ENCODE measurements around the gene GATA5. TPM values are rescaled to one million over a fixed set of nuclear protein-coding genes. Genes with fewer than 3 reads are reported as not detected.

Gene GATA5
- total RNA-seq, 2 donors from 2014 or later, result not detected

DNA sequence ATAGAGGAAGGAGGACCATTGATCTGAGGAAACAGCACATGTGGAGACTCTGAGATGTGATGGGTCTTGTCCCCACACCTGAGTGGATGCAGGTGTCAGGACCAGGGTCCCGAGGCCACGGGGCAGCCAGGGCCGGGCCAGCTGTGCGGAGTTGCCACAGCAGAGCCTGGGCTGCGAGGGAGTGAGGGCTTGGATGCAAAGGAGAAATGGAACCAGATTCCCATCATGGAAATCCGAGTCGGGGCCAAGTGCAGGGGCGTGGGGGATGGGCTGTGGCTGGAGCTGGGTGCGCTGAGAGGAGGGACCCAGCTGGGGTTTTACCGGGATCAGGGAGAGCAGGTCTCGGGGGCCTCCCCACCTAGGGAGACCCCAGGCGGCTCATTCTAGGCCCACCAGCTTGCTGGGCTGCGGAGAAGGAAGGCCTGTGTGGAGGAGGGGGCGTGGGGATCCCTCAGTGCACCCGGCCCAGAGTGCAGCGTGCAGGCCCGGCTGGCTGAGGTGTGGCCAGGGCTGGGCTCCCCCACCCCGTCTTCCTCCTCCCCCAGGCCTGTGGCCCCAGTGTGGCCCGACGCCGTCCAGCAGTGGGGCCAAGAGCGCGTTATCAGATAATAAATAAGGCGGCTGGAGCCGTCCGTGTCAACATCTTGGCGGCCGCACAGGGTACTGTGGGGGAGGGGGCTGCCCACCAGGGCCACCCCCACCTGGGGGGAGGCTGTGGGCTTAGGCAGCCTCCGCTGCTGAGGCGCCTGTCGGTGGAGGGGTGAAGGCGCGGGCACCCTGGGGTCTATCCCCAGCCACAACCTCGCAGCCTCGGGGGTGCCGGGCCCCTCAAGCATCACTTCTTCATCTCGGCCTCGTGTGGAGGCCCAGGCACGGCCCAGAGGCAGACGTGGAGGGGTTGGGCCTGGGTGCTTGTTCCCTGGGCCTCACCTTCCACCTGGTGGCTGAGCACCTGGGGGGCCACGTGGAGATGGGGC lies 17.2 kb downstream of the GATA5 start:
- no peak overlapping the region for H3K27ac Mint-ChIP-seq
- H3K4me1 Mint-ChIP-seq, result peaks cover 2% of the 10 kb centered on the region
- H3K27me3 Mint-ChIP-seq, result peaks cover 22% of the 10 kb centered on the region
- no peaks in the 10 kb centered on the region for H3K9me3 ChIP-seq (ENCODE audit: control insufficient read depth, low read length, poor library complexity, severe bottlenecking)
- no peak for ATAC-seq
- DNase-seq, result no peak
- no peaks in the 10 kb centered on the region for H3K36me3 Mint-ChIP-seq (ENCODE audit: low read depth)
- no peak overlapping the region for H3K4me3 Mint-ChIP-seq

- Mint-ChIP-seq H3K27ac (no peak overlapping the region), H3K4me3 (no peak overlapping the region), H3K4me1 (peaks cover 2% of the 10 kb centered on the region), H3K27me3 (peaks cover 25% of the 10 kb centered on the region), H3K36me3 (ENCODE audit: low read depth) (no peaks in the 10 kb centered on the region)
- H3K9me3 ChIP-seq (ENCODE audit: control insufficient read depth, low read length, poor library complexity, severe bottlenecking), result no peaks in the 10 kb centered on the region
- ATAC-seq (no peak), DNase-seq (no peak)
Observed at GRCh38 chr20:62457831-62458230, 18.0 kb downstream of the GATA5 start.

GRCh38 chr20:62457098-62457497 lies 18.7 kb downstream of the GATA5 start:
- no peaks in the 10 kb centered on the region for H3K9me3 ChIP-seq (ENCODE audit: control insufficient read depth, low read length, poor library complexity, severe bottlenecking)
- DNase-seq (no peak), ATAC-seq (no peak)
- Mint-ChIP-seq H3K27ac (no peak overlapping the region), H3K4me3 (no peak overlapping the region), H3K4me1 (peaks cover 2% of the 10 kb centered on the region), H3K27me3 (peaks cover 25% of the 10 kb centered on the region), H3K36me3 (ENCODE audit: low read depth) (no peaks in the 10 kb centered on the region)

- H3K4me3 Mint-ChIP-seq, result no peak overlapping the region
- no peak overlapping the region for H3K27ac Mint-ChIP-seq
- peaks cover 25% of the 10 kb centered on the region for H3K27me3 Mint-ChIP-seq
- peaks cover 2% of the 10 kb centered on the region for H3K4me1 Mint-ChIP-seq
- no peaks in the 10 kb centered on the region for H3K9me3 ChIP-seq (ENCODE audit: control insufficient read depth, low read length, poor library complexity, severe bottlenecking)
- no peak for DNase-seq
- no peaks in the 10 kb centered on the region for H3K36me3 Mint-ChIP-seq (ENCODE audit: low read depth)
- no peak for ATAC-seq
Observed at GRCh38 chr20:62455929-62456328, 19.9 kb downstream of the GATA5 start.

- DNase-seq (no peak), ATAC-seq (no peak)
- H3K27me3 Mint-ChIP-seq, result peaks cover 27% of the 10 kb centered on the region
- H3K27ac Mint-ChIP-seq, result no peak overlapping the region
- no peak overlapping the region for H3K4me3 Mint-ChIP-seq
- no peaks in the 10 kb centered on the region for H3K36me3 Mint-ChIP-seq (ENCODE audit: low read depth)
- no peaks in the 10 kb centered on the region for H3K9me3 ChIP-seq (ENCODE audit: control insufficient read depth, low read length, poor library complexity, severe bottlenecking)
- H3K4me1 Mint-ChIP-seq, result peaks cover 2% of the 10 kb centered on the region
Observed at GRCh38 chr20:62454904-62455636, 20.7 kb downstream of the GATA5 start.

DNA sequence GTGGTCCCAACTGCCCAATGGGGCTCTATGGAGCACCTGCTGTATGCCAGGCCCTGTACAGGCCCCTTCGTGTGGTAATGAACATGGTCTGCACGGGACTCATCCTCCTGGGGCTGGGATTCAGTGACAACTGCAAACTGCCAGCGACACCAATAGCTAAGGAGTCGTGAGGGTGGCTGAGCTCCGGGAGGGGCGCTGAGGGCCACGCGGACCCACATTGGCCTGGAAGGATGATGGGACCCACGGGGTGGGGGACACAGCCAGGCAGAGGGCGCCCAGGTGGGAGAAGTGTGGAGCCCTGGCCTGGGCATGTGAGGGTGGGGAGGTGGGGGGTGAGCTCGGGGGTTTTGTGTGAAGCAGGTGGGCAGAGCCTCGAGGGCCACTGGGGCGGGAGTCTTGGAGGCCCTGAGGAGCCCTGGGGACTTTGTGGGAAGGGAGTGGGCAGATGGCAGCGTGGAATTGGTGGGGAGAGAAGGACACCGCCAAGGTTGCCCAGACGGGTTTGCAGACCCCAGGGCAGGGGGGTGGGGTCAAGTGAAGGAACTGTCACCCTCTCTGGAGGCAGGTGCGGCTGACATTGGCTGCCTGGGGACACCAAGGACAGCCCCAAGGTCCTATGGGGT lies 22.5 kb downstream of the GATA5 start:
- ATAC-seq (no peak), DNase-seq (no peak)
- no peaks in the 10 kb centered on the region for H3K9me3 ChIP-seq (ENCODE audit: control insufficient read depth, low read length, poor library complexity, severe bottlenecking)
- Mint-ChIP-seq H3K27ac (no peak overlapping the region), H3K4me1 (peaks cover 2% of the 10 kb centered on the region), H3K4me3 (no peak overlapping the region), H3K27me3 (peaks cover 41% of the 10 kb centered on the region), H3K36me3 (ENCODE audit: low read depth) (no peaks in the 10 kb centered on the region)

- ATAC-seq (no peak), DNase-seq (no peak)
- peaks cover 2% of the 10 kb centered on the region for H3K4me1 Mint-ChIP-seq
- H3K27me3 Mint-ChIP-seq, result peaks cover 41% of the 10 kb centered on the region
- H3K4me3 Mint-ChIP-seq, result no peak overlapping the region
- H3K36me3 Mint-ChIP-seq (ENCODE audit: low read depth), result no peaks in the 10 kb centered on the region
- no peak overlapping the region for H3K27ac Mint-ChIP-seq
- H3K9me3 ChIP-seq (ENCODE audit: control insufficient read depth, low read length, poor library complexity, severe bottlenecking), result no peaks in the 10 kb centered on the region
Observed at GRCh38 chr20:62452475-62453095, 23.2 kb downstream of the GATA5 start.

DNA sequence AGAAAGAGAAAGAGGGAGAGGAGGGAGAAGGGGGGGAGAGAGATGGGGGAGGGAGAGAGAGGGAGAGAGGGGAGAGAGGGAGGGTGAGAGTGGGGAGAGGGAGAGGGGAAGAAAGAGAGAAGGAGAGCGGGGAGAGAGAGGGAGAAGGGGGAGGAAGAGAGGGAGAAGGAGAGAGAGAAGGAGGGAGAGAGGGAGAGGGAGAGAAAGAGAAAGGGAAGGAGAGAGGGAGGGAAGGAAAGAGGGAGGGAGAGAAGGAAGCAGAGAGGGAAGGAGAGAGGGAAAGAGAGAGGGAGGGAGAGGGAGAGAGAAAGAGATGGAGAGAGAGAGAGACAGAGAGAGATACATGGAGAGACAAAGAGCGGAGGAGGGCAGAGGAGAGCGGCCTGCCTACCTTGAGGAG lies 23.8 kb downstream of the GATA5 start:
- peaks cover 43% of the 10 kb centered on the region for H3K27me3 Mint-ChIP-seq
- no peak for DNase-seq
- no peak overlapping the region for H3K4me3 Mint-ChIP-seq
- no peaks in the 10 kb centered on the region for H3K36me3 Mint-ChIP-seq (ENCODE audit: low read depth)
- H3K27ac Mint-ChIP-seq, result no peak overlapping the region
- H3K4me1 Mint-ChIP-seq, result peaks cover 2% of the 10 kb centered on the region
- H3K9me3 ChIP-seq (ENCODE audit: control insufficient read depth, low read length, poor library complexity, severe bottlenecking), result no peaks in the 10 kb centered on the region
- no peak for ATAC-seq

DNA sequence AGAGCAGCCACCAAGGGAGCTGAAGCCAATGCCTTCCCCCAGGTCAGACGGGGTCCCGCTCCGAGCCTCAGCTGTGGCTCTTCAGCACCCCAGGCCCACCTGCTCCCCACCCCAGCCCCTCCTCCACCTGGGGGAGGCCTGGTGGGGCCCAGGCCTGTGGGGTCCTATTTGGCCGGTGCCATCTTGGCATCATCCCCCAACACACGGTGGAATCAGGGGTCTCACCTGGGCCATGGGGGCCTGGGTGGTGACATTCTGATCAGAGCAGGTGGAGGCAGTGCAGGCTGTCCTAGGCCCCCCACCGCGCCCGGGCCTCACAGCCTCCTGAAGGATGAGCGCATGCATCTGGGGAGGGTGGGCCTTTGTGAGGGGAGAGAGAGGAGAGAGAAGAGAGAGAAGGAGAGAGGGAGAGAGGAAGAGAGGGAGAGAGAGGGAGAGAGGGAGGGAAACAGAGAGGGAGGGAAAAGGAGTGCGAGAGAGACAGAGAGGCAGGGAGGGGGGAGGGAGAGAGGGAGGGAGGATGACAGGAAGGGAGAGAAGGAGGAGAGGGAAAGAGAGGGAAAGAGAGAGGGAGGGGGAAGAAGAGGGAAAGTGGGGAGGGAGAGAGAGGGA lies 24.5 kb downstream of the GATA5 start:
- Mint-ChIP-seq H3K36me3 (ENCODE audit: low read depth) (no peaks in the 10 kb centered on the region), H3K27me3 (peaks cover 43% of the 10 kb centered on the region), H3K4me3 (no peak overlapping the region), H3K27ac (no peak overlapping the region), H3K4me1 (peaks cover 2% of the 10 kb centered on the region)
- ATAC-seq (no peak), DNase-seq (no peak)
- no peaks in the 10 kb centered on the region for H3K9me3 ChIP-seq (ENCODE audit: control insufficient read depth, low read length, poor library complexity, severe bottlenecking)

DNA sequence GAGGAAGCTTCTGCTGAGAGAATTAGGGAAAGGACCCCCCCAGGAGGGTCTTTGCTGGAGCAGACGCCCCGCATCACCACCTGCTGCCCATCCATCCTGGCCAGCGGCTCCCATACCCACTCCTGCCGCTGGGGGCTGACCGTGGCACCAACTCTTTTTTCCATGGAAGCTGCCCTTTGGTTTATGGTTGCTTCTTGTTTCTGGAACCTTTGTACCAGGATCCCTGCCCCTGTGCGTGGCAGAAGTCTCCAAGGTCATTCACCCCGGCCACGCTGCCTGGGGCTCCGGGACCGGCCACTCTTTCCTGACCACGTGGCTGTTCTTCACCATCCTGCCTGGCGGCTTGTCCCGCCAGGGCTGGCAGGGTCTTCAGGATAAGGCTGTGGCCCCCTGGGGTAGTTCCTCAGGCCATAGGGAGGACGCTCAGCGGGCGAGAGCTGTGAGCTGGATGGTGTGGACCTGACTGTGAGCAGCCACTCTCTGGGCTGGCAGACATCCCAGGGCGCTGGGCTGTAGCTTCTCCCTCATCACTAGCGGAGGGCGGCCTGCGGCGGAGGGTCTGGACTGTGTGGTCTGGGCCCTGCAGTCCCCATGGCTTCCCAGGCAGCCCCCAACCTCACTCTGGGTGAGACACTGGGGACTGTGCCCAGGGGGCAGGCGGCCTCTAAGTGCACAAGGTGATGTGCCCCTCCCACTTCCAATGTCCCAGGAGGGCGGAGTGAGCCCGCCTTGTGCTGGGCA lies 25.7 kb downstream of the GATA5 start:
- Mint-ChIP-seq H3K4me1 (no peaks in the 10 kb centered on the region), H3K36me3 (ENCODE audit: low read depth) (no peaks in the 10 kb centered on the region), H3K27me3 (peaks cover 42% of the 10 kb centered on the region), H3K27ac (peak overlapping the region; percentile 19), H3K4me3 (no peak overlapping the region)
- ATAC-seq (no peak), DNase-seq (no peak)
- H3K9me3 ChIP-seq (ENCODE audit: control insufficient read depth, low read length, poor library complexity, severe bottlenecking), result no peaks in the 10 kb centered on the region

DNA sequence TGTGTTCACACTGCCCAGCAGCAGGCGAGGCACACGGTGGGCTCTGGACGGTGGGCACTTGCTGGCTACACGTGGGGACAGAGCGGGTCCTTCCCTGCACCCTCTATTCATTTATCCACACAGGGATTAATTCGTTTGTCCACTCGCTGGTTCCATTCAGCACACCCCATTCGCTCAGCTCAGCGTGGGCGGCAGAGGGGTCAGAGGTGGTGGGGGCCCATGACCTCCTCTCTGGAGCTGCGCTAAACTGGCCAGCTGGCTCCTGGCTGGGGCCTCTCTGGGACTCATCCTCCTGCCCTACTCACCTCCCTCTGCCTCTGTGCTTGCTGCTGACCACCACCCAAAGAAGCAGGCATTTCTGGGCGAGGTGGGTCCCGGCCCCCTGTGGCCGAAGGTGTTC lies 27.0 kb downstream of the GATA5 start:
- Mint-ChIP-seq H3K4me3 (no peak overlapping the region), H3K27ac (no peak overlapping the region), H3K36me3 (ENCODE audit: low read depth) (no peaks in the 10 kb centered on the region), H3K27me3 (peaks cover 45% of the 10 kb centered on the region), H3K4me1 (no peaks in the 10 kb centered on the region)
- H3K9me3 ChIP-seq (ENCODE audit: control insufficient read depth, low read length, poor library complexity, severe bottlenecking), result no peaks in the 10 kb centered on the region
- ATAC-seq (no peak), DNase-seq (no peak)

DNA sequence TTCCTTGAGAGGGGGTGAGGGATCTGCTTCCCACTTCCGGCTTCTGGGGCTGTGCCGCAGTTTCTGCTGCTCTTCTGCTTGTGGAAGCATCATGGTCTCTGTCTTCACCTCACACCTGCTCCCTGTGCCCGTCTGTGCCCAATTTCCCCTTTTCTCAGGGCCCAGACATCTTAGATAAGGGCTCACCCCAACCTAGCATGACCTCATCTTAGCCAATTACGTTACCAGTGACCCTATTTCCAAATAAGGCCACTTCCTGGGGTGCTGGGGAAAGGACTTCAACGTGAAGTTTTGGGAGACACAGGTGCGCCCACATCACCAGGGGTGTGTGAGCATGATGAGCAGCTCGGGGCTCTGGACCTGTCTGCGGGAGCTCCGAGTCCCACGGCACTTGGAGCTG lies 27.8 kb downstream of the GATA5 start:
- H3K36me3 Mint-ChIP-seq (ENCODE audit: low read depth), result no peaks in the 10 kb centered on the region
- no peaks in the 10 kb centered on the region for H3K9me3 ChIP-seq (ENCODE audit: control insufficient read depth, low read length, poor library complexity, severe bottlenecking)
- ATAC-seq (no peak), DNase-seq (no peak)
- H3K27ac Mint-ChIP-seq, result no peak overlapping the region
- H3K27me3 Mint-ChIP-seq, result peaks cover 48% of the 10 kb centered on the region
- no peak overlapping the region for H3K4me3 Mint-ChIP-seq
- no peaks in the 10 kb centered on the region for H3K4me1 Mint-ChIP-seq
